Common myeloid progenitor, CD34-positive (primary cell): ENCODE results near the gene NPAS3.

ENCODE experiments used
- CTCF ChIA-PET: fragments of 350-600 bp; sonication (Branson Sonifier 250); formaldehyde crosslinking; loops from one replicate; lab custom pipeline; 2021; ENCODE audit warnings: antibody characterized with exemption; lab: Charles Lee
- POLR2A ChIA-PET: fragments of 350-600 bp; sonication (Branson Sonifier 250); formaldehyde crosslinking; loops from one replicate; lab custom pipeline; 2021; ENCODE audit warnings: antibody characterized with exemption; lab: Charles Lee
- DNase-seq, 3 donors: peaks; one replicate each; pipeline versions ENCODE4 v3.0.0 to v3.0.0-alpha.2; 2013
- H3K27ac ChIP-seq, 2 experiments: 1 replicate in 1 of 2; 2 replicates in 1 of 2; pipeline ENCODE4 v1.7.0; 2013; ENCODE audit warnings: inconsistent platforms in 2 of 2, low read length in 2 of 2, mild to moderate bottlenecking in 2 of 2, low read depth in 1 of 2, moderate library complexity in 1 of 2; ENCODE audit not compliant: severe bottlenecking in 2 of 2, insufficient read depth in 1 of 2, poor library complexity in 1 of 2
- H3K27me3 ChIP-seq, 5 experiments: replicated peaks in 2 of 5; 1 replicate in 3 of 5; 2 replicates in 2 of 5; pipeline versions ENCODE4 v1.6.1 to v1.7.0; 2013; ENCODE audit warnings: low read length in 4 of 5, mild to moderate bottlenecking in 2 of 5, moderate library complexity in 2 of 5, inconsistent platforms in 1 of 5; ENCODE audit not compliant: insufficient read depth in 5 of 5, control insufficient read depth in 4 of 5
- H3K36me3 ChIP-seq, 4 experiments: 1 replicate in 2 of 4; 2 replicates in 2 of 4; pipeline versions ENCODE4 v1.6.1 to v1.7.0; 2013; ENCODE audit warnings: low read length in 3 of 4, control low read depth in 1 of 4, mild to moderate bottlenecking in 1 of 4; ENCODE audit not compliant: control insufficient read depth in 4 of 4, insufficient read depth in 4 of 4
- H3K4me1 ChIP-seq, 4 experiments: 1 replicate in 3 of 4; 2 replicates in 1 of 4; pipeline versions ENCODE4 v1.6.1 to v1.7.1; 2013; ENCODE audit warnings: low read length in 3 of 4, mild to moderate bottlenecking in 3 of 4, control low read depth in 1 of 4, inconsistent platforms in 1 of 4, moderate library complexity in 1 of 4; ENCODE audit not compliant: control insufficient read depth in 4 of 4, insufficient read depth in 4 of 4; ENCODE audit errors: control extremely low read depth in 1 of 4
- H3K4me3 ChIP-seq, 7 experiments: 1 replicate in 4 of 7; 2 replicates in 3 of 7; pipeline versions ENCODE4 v1.5.1 to v1.7.0; 2013; ENCODE audit warnings: mild to moderate bottlenecking in 7 of 7, low read length in 6 of 7, moderate library complexity in 6 of 7, inconsistent platforms in 2 of 7, low read depth in 2 of 7, control low read depth in 1 of 7; ENCODE audit not compliant: insufficient read depth in 4 of 7, control insufficient read depth in 1 of 7; ENCODE audit errors: extremely low read depth in 1 of 7
- H3K9me3 ChIP-seq, 5 experiments: 1 replicate in 4 of 5; 2 replicates in 1 of 5; pipeline versions ENCODE4 v1.6.1 to v1.7.1; 2013; ENCODE audit warnings: low read length in 4 of 5, mild to moderate bottlenecking in 2 of 5, inconsistent platforms in 1 of 5, low read depth in 1 of 5, moderate library complexity in 1 of 5; ENCODE audit not compliant: control insufficient read depth in 4 of 5, insufficient read depth in 2 of 5; ENCODE audit errors: control extremely low read depth in 1 of 5
- WGBS: methylation state at CpG from one replicate; pipeline ENCODE4 v1.1.5; 2013; ENCODE audit not compliant: insufficient coverage; 5-methylcytosine and 5-hydroxymethylcytosine counted together

Gene NPAS3

GRCh38 chr14:33717866-33718265, 779.2 kb downstream of the NPAS3 start:
- WGBS, result 89% methylated on average over 3 of the region's 4 CpGs
- H3K27ac ChIP-seq, result no peak overlapping the region
- CTCF ChIA-PET, result no interaction called here

GRCh38 chr14:33720284-33720787, 781.7 kb downstream of the NPAS3 start:
- POLR2A ChIA-PET, result no interaction called here
- WGBS, result 94% methylated on average over 3 of the region's 4 CpGs
- H3K9me3 ChIP-seq, result peaks cover 0 to 2% (median 0%) of the 10 kb centered on the region in 5 experiments
- H3K4me3 ChIP-seq, result no peak overlapping the region
- H3K4me1 ChIP-seq, result no peaks in the 10 kb centered on the region
- DNase-seq, result no peak
- no peaks in the 10 kb centered on the region for H3K36me3 ChIP-seq
- no peaks in the 10 kb centered on the region for H3K27me3 ChIP-seq
- CTCF ChIA-PET, result interaction anchor here (1.9 kb wide), 1 partner anchor 14 kb away, joined by 7 read pairs; no protein-coding TSS in a partner anchor
- no peak overlapping the region for H3K27ac ChIP-seq

More at GRCh38 chr14:33717866-33718265, 779.2 kb downstream of the NPAS3 start:
- Histone ChIP-seq H3K4me1 (no peaks in the 10 kb centered on the region), H3K36me3 (no peaks in the 10 kb centered on the region), H3K9me3 (peaks cover 0 to 2% (median 0%) of the 10 kb centered on the region in 5 experiments), H3K4me3 (no peak overlapping the region), H3K27me3 (no peaks in the 10 kb centered on the region)
- DNase-seq, result no peak
- POLR2A ChIA-PET, result no interaction called here

GRCh38 chr14:33726685-33727084, 788.0 kb downstream of the NPAS3 start:
- no peak for DNase-seq
- Histone ChIP-seq H3K36me3 (no peaks in the 10 kb centered on the region), H3K9me3 (no peaks in the 10 kb centered on the region), H3K27me3 (no peaks in the 10 kb centered on the region), H3K27ac (no peak overlapping the region), H3K4me3 (no peak overlapping the region), H3K4me1 (no peaks in the 10 kb centered on the region)
- ChIA-PET CTCF (no interaction called here), POLR2A (no interaction called here)
- 92% methylated on average over 3 of the region's 5 CpGs for WGBS

- ChIA-PET POLR2A (no interaction called here), CTCF (no interaction called here)
- H3K36me3 ChIP-seq, result no peaks in the 10 kb centered on the region
- H3K9me3 ChIP-seq, result no peaks in the 10 kb centered on the region
- no peaks in the 10 kb centered on the region for H3K4me1 ChIP-seq
- 98% methylated on average over 6 of the region's 6 CpGs for WGBS
- H3K27me3 ChIP-seq, result no peaks in the 10 kb centered on the region
- H3K27ac ChIP-seq, result no peak overlapping the region
- DNase-seq, result no peak
- no peak overlapping the region for H3K4me3 ChIP-seq
Observed at GRCh38 chr14:33727606-33728005, 788.9 kb downstream of the NPAS3 start.

GRCh38 chr14:33728010-33728498, 789.4 kb downstream of the NPAS3 start:
- WGBS, result 100% methylated on average over 1 of the region's 3 CpGs
- no peaks in the 10 kb centered on the region for H3K4me1 ChIP-seq
- H3K27ac ChIP-seq, result no peak overlapping the region
- no peak overlapping the region for H3K4me3 ChIP-seq
- DNase-seq, result no peak
- no peaks in the 10 kb centered on the region for H3K27me3 ChIP-seq
- H3K9me3 ChIP-seq, result no peaks in the 10 kb centered on the region
- CTCF ChIA-PET, result no interaction called here
- POLR2A ChIA-PET, result no interaction called here
- no peaks in the 10 kb centered on the region for H3K36me3 ChIP-seq

- CTCF ChIA-PET, result no interaction called here
- no peaks in the 10 kb centered on the region for H3K9me3 ChIP-seq
- WGBS, result no CpG with 5 or more reads among the region's 1 CpG
- H3K4me1 ChIP-seq, result peaks cover 0 to 6% (median 2%) of the 10 kb centered on the region in 4 experiments
- H3K27me3 ChIP-seq, result no peaks in the 10 kb centered on the region
- no peak for DNase-seq
- no peak overlapping the region for H3K27ac ChIP-seq
- H3K36me3 ChIP-seq, result no peaks in the 10 kb centered on the region
- POLR2A ChIA-PET, result no interaction called here
- H3K4me3 ChIP-seq, result no peak overlapping the region
Observed at GRCh38 chr14:33730156-33730555, 791.5 kb downstream of the NPAS3 start.

- ChIA-PET POLR2A (no interaction called here), CTCF (no interaction called here)
- Histone ChIP-seq H3K4me1 (peaks cover 0 to 6% (median 2%) of the 10 kb centered on the region in 4 experiments), H3K27me3 (no peaks in the 10 kb centered on the region), H3K36me3 (no peaks in the 10 kb centered on the region), H3K27ac (no peak overlapping the region), H3K4me3 (no peak overlapping the region), H3K9me3 (no peaks in the 10 kb centered on the region)
- 98% methylated on average over 6 of the region's 7 CpGs for WGBS
- DNase-seq, result no peak
Observed at GRCh38 chr14:33732175-33732574, 793.5 kb downstream of the NPAS3 start.
